OCI-LY7 (cell line): ENCODE results near the gene LRRC1. TPM values are rescaled to one million over a fixed set of nuclear protein-coding genes. Genes with fewer than 3 reads are reported as not detected.

Source experiments
- BruUV-seq: library from RNA; stranded (reverse); fragments of 400-500 nt; replicated peaks from 2 replicates; lab custom pipeline; 2021; lab: Mats Ljungman, UMichigan
- CTCF ChIA-PET: fragments of 300-600 bp; sonication (Branson Sonifier 250); formaldehyde crosslinking; loops from one replicate; lab custom pipeline; 2022; ENCODE audit warnings: antibody characterized with exemption; ENCODE audit not compliant: unreplicated experiment; lab: Charles Lee
- POLR2A ChIA-PET: fragments of 300-600 bp; sonication (Branson Sonifier 250); formaldehyde crosslinking; loops from one replicate; lab custom pipeline; 2022; ENCODE audit warnings: antibody characterized with exemption; lab: Charles Lee
- DNase-seq: peaks from one replicate; pipeline ENCODE4 v3.0.0-alpha.2; 2015; ENCODE audit warnings: low spot score
- H2AFZ ChIP-seq: fragments of 200-600 bp; sonication (generic), shearing (Covaris generic); 2 replicates; pipeline ENCODE4 v1.6.1; 2014; ENCODE audit warnings: mild to moderate bottlenecking, antibody characterized with exemption, low read length, moderate library complexity
- H3K27ac ChIP-seq: fragments of 200-600 bp; sonication (generic); 2 replicates; pipeline ENCODE4 v1.5.1; 2014; ENCODE audit warnings: mixed run types, low read depth, mild to moderate bottlenecking, moderate library complexity, low read length, inconsistent platforms; ENCODE audit not compliant: poor library complexity, severe bottlenecking
- H3K36me3 ChIP-seq: fragments of 200-600 bp; sonication (generic); 2 replicates; pipeline ENCODE4 v1.6.1; 2014; ENCODE audit warnings: mild to moderate bottlenecking, antibody characterized with exemption, low read length, moderate library complexity, mixed read lengths; ENCODE audit not compliant: insufficient read depth
- H3K4me1 ChIP-seq: fragments of 200-600 bp; sonication (generic); 2 replicates; pipeline ENCODE4 v1.5.1; 2014; ENCODE audit warnings: mild to moderate bottlenecking, low read length; ENCODE audit not compliant: insufficient read depth, poor library complexity, severe bottlenecking
- H3K4me2 ChIP-seq: fragments of 200-600 bp; sonication (generic); 2 replicates; pipeline ENCODE4 v1.6.1; 2014; ENCODE audit warnings: mild to moderate bottlenecking, low read length
- H3K4me3 ChIP-seq: fragments of 200-600 bp; sonication (generic); 2 replicates; pipeline ENCODE4 v1.5.1; 2014; ENCODE audit warnings: mild to moderate bottlenecking, low read depth, low read length; ENCODE audit not compliant: poor library complexity, severe bottlenecking
- H3K79me2 ChIP-seq: fragments of 200-600 bp; sonication (generic); 2 replicates; pipeline ENCODE4 v1.6.1; 2016; ENCODE audit warnings: low read depth, mild to moderate bottlenecking, low read length, moderate library complexity, mixed read lengths; ENCODE audit not compliant: insufficient read depth
- H3K9me2 ChIP-seq: fragments of 200-600 bp; sonication (generic); 2 replicates; pipeline ENCODE4 v1.6.1; 2016; ENCODE audit warnings: mild to moderate bottlenecking, low read length, mixed read lengths; ENCODE audit not compliant: insufficient read depth
- H3K9me3 ChIP-seq: fragments of 200-600 bp; sonication (generic); 2 replicates; pipeline ENCODE4 v1.6.1; 2014; ENCODE audit warnings: mild to moderate bottlenecking, mixed run types, low read length, mixed read lengths
- H4K20me1 ChIP-seq: fragments of 200-600 bp; sonication (generic); 2 replicates; pipeline ENCODE4 v1.6.1; 2014; ENCODE audit warnings: mild to moderate bottlenecking, antibody characterized with exemption, low read length, moderate library complexity, mixed read lengths; ENCODE audit not compliant: insufficient read depth
- CTCF ChIP-seq: fragments of 200-600 bp; sonication (generic); conservative IDR thresholded peaks from 2 replicates; pipeline ENCODE4 v1.5.1; 2014; ENCODE audit warnings: mild to moderate bottlenecking, antibody characterized with exemption, low read length, moderate library complexity, mixed read lengths
- EZH2phosphoT487 ChIP-seq: fragments of 200-600 bp; sonication (generic); IDR thresholded peaks from 2 replicates; pipeline ENCODE4 v1.6.1; 2018; ENCODE audit warnings: low read depth, borderline replicate concordance, mild to moderate bottlenecking, mixed run types, antibody characterized with exemption, low read length, moderate library complexity, mixed read lengths
- intact Hi-C: fragments of 100-400 bp; cut with micrococcal nuclease; formaldehyde crosslinking; loops from one replicate; pipeline ENCODE4 v1.10.0; 2022; ENCODE audit not compliant: unreplicated experiment
- total RNA-seq, 2 experiments: library from RNA; depleted of rRNA in 1 of 2; stranded (reverse); fragments of >200 nt in 1 of 2; shearing (Covaris generic) in 1 of 2; gene quantifications; 2 replicates each; pipeline ENCODE4 v1.2.3, GENCODE V29; 2014 to 2022

Gene LRRC1
- total RNA-seq, 2 experiments from 2014 or later = 8.2 to 8.4 TPM

GRCh38 chr6:53918854-53919510 lies 124.2 kb downstream of the LRRC1 start:
- TF ChIP-seq EZH2phosphoT487 = no peak
- no peak for TF ChIP-seq CTCF

GRCh38 chr6:53919881-53920360 lies 125.1 kb downstream of the LRRC1 start:
- no peak for DNase-seq
- no peak for TF ChIP-seq CTCF
- no peak for TF ChIP-seq EZH2phosphoT487
- no peaks in the 10 kb centered on the region for H4K20me1 ChIP-seq
- ChIA-PET CTCF (no interaction called here), POLR2A (interaction anchor here (1.3 kb wide), 1 partner anchor 11 kb away, joined by 4 read pairs; no protein-coding TSS in a partner anchor)
- no peaks in the 10 kb centered on the region for H3K79me2 ChIP-seq
- no peak overlapping the region for H3K4me3 ChIP-seq
- BruUV-seq = no TSS peak
- no peak overlapping the region for H3K4me2 ChIP-seq
- no peak overlapping the region for H2AFZ ChIP-seq
- no peaks in the 10 kb centered on the region for H3K9me2 ChIP-seq
- H3K36me3 ChIP-seq = no peaks in the 10 kb centered on the region
- no peak overlapping the region for H3K27ac ChIP-seq
- H3K9me3 ChIP-seq = no peaks in the 10 kb centered on the region
- intact Hi-C loops = no loop called here
- no peaks in the 10 kb centered on the region for H3K4me1 ChIP-seq

More at GRCh38 chr6:53918854-53919510, 124.2 kb downstream of the LRRC1 start:
- Histone ChIP-seq H3K9me3 (no peaks in the 10 kb centered on the region), H2AFZ (no peak overlapping the region), H3K4me1 (no peaks in the 10 kb centered on the region), H3K27ac (no peak overlapping the region), H3K79me2 (no peaks in the 10 kb centered on the region), H3K9me2 (no peaks in the 10 kb centered on the region), H3K4me3 (no peak overlapping the region), H4K20me1 (no peaks in the 10 kb centered on the region), H3K36me3 (no peaks in the 10 kb centered on the region), H3K4me2 (no peak overlapping the region)
- POLR2A ChIA-PET = interaction anchor here (1.0 to 1.3 kb wide), 2 partner anchors 12 to 334 kb away, joined by 4 to 7 read pairs; no protein-coding TSS in a partner anchor
- no TSS peak for BruUV-seq
- intact Hi-C loops = no loop called here
- CTCF ChIA-PET = no interaction called here
- DNase-seq = no peak

- intact Hi-C loops = no loop called here
- Histone ChIP-seq H3K9me3 (no peaks in the 10 kb centered on the region), H3K4me3 (no peak overlapping the region), H3K4me1 (no peaks in the 10 kb centered on the region), H3K9me2 (no peaks in the 10 kb centered on the region), H3K79me2 (no peaks in the 10 kb centered on the region), H3K36me3 (no peaks in the 10 kb centered on the region), H3K4me2 (no peak overlapping the region), H3K27ac (no peak overlapping the region), H4K20me1 (no peaks in the 10 kb centered on the region), H2AFZ (no peak overlapping the region)
- TF ChIP-seq CTCF = no peak
- no peak for TF ChIP-seq EZH2phosphoT487
- DNase-seq = no peak
- BruUV-seq = no TSS peak
- POLR2A ChIA-PET = interaction anchor here (0.7 kb wide), 1 partner anchor 618 kb away, joined by 4 read pairs; no protein-coding TSS in a partner anchor
- CTCF ChIA-PET = no interaction called here
These were observed 126.1 kb downstream of the LRRC1 start for GRCh38 chr6:53920881-53921280.
